GM19397 (cell line): ENCODE data around the gene MICAL3.
"Not testable (repeated sequence)": the region's sequence is repeated elsewhere in the genome, so short reads cannot be mapped to it uniquely, and the experiment has no call there.

Source experiments
- ATAC-seq: cut with Tn5 transposase; IDR thresholded peaks from one replicate; pipeline ENCODE4 v1.9.1; 2021; ENCODE audit warnings: mild to moderate bottlenecking, moderate library complexity; ENCODE audit not compliant: unreplicated experiment

Gene MICAL3, protein sequence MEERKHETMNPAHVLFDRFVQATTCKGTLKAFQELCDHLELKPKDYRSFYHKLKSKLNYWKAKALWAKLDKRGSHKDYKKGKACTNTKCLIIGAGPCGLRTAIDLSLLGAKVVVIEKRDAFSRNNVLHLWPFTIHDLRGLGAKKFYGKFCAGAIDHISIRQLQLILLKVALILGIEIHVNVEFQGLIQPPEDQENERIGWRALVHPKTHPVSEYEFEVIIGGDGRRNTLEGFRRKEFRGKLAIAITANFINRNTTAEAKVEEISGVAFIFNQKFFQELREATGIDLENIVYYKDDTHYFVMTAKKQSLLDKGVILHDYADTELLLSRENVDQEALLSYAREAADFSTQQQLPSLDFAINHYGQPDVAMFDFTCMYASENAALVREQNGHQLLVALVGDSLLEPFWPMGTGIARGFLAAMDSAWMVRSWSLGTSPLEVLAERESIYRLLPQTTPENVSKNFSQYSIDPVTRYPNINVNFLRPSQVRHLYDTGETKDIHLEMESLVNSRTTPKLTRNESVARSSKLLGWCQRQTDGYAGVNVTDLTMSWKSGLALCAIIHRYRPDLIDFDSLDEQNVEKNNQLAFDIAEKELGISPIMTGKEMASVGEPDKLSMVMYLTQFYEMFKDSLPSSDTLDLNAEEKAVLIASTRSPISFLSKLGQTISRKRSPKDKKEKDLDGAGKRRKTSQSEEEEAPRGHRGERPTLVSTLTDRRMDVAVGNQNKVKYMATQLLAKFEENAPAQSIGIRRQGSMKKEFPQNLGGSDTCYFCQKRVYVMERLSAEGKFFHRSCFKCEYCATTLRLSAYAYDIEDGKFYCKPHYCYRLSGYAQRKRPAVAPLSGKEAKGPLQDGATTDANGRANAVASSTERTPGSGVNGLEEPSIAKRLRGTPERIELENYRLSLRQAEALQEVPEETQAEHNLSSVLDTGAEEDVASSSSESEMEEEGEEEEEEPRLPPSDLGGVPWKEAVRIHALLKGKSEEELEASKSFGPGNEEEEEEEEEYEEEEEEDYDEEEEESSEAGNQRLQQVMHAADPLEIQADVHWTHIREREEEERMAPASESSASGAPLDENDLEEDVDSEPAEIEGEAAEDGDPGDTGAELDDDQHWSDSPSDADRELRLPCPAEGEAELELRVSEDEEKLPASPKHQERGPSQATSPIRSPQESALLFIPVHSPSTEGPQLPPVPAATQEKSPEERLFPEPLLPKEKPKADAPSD (N-terminal part only)

DNA sequence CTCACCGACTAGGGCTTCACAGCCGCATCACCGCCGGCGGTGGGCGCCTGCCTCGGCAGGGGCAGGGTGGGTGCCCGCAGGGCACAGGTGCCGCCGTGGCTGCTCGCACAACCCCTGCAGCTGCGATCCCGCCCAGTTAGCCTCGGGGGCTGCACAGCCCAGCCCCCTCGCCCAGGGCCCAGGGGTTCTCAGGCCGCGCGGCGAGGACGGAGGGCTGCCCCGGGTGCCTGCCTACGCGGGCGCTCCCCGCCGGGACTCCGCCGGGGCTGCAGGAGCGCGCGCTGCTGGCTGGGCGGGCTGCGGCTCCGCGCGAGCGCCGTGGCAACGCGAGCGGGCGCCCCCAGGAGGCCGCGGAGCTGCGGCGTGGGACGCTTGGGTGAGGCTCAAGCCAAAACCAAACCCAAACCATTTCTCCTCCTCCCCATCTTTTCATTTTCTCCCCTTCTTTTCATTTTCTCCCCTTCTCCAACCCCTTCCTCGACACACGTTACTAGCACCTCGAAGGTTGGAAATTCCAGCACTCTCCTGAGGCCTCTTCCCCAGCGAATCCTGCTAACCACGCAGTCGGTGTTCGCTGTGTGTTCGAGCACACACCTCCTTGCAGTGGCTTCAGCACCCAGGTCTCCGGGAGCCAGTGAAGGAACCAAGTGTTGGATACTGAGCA lies at the start of gene MICAL3:
TSS of gene MICAL3 (minus strand) at position 286 of the 664 bp plus-strand sequence. CDS start 117,749 bp downstream, outside the sequence.
- no peak for ATAC-seq

DNA sequence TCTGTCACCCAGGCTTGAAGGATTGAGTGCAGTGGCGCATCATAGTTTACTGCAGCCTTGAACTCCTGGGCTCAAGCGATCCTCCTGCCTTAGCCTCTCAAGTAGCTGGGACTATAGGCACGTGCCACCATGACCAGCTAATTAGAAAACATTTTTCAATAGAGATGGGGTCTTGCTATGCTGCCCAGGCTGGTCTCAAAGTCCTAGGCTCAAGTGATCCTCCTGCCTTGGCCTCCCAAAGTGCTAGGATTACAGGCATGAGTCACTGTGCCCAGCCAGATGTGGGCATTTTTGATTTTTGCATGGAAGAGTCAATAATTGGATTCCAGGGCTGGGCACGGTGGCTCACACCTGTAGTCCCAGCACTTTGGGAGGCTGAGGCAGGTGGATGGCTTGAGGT lies 49.6 kb upstream of the MICAL3 start:
- not testable (repeated sequence) for ATAC-seq

DNA sequence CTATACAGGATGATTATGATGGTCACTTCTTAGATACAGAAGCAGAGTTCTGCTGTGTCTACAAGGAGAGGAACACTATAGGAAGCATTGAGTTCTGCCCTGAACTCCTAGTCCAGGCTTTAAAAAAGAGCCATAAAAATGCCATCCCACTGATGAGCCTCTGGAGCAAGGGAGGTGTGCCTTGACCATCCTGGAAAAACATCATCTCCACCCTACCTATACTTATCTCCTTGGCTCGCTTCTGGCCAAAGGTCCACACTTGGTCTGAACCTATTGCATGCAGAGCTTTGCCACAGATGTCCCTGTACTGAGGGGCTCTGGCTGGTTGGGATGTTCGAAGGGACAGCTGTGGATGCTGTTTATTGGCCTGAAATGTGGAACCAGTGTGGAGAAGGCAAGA lies 49.1 kb upstream of the MICAL3 start:
- no peak for ATAC-seq

DNA sequence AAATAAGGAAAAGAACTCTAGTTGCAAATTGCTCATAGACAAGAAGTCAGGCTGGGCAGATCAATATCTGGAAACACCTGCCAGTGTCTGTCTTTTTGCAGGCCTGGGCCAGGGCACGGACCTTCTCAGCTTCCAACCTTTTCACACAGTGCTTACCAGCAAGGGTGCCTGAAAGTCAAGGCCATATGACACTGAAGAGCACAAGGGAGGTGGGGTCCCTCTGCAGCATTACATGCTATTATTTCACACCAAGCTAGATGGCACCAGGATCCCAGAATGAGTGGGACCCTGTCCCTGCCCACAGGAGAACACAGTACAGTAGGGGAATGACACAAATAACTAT lies 47.6 kb upstream of the MICAL3 start:
- ATAC-seq = no peak

DNA sequence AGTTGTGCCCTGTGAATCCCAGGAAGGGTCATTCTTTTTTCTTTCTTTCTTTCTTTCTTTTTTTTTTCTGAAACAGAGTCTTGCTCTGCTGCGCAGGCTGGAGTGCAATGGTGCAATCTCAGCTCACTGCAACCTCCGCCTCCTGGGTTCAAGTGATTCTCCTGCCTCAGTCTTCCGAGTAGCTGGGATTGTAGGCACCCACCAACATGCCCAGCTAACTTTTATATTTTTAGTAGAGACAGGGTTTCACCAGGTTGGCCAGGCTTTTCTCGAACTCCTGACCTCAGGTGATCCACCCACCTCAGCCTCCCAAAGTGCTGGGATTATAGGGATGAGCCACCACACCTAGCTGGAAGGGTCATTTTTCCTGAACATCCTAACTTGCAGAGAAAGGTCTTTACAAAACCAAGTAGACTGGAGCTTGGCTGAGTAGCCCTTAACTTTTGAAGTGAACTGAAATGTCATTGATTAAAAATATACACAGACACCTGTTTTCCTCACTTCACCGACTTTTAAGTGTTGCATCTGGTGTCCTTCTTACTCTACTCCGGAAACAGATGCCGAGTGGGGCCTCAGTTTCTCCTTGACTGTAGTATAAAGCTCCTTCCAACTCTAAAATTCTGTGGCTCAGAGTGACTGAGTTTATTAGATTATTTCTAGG lies 47.1 kb upstream of the MICAL3 start:
- ATAC-seq = not testable (repeated sequence)

DNA sequence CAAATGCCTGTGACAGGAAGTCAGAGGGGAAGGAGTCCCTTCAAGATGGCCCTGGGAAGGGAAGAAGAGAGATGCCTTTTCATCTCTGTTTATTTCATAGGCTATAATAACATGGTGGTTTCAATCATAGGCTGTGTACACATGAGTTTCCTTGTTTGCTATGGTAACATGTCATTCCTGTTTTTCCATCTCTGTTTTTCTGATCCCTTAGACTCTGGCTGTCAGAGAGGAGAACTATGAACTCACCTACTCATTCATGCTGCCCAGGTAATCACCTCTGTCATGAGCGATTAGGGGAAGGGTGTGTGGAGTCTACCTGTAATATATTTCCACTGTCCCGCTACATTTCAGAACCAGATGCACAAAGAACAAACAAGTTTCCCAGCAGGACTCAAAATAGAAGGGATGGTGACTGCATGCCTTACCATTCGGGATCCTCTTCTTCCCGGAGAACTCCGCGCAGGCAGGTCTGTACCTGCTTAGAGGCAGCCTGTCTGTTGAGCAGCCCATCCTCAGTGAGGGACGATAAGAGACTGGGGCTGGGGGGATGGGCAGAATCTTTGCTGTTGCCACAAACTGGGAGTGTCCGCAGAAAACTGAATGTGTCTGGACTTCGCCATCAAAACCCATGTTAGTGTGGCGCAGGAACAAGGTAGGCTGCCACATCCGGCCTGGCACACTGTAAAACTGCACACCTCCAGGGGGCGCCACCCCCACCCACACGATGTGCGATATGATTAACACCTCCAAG lies 46.4 kb upstream of the MICAL3 start:
- ATAC-seq = no peak

DNA sequence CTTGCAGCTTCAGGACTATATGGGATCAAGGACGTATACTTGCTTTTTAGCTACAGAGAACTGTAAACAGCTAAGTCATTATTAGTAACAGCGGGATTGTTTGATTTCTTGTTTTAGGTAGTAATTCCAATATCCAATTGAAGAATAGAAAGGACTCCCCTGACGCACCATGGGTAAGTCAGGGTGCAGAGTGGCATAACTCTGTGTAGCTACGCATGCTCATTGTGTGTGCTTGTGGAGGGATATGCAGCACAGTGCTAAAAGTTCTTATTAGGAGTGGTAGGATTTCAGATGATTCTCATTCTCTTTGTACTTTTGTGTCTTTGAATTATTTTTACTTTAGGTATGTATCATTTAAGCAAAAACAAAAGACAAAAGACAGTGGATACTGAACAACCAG lies 45.7 kb upstream of the MICAL3 start:
- ATAC-seq = no peak

DNA sequence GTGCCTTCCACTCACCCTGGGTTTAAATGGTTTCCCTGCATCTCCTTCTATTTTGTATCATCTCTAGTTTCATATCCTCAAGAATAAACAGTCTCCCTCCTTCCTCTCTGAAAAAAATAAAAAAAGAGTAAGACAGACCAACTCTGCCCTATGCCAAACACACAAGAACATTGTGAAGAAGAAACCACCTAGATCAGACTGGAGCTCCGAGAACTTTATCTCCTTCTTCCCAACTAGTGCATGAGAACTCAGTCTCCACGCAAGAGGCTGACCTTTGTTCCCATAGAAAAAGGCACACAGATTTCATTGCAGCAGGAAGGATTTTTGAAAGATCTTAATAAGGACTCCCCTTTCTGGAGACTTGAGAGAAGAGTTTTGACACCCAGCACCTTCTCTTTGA lies 44.7 kb upstream of the MICAL3 start:
- ATAC-seq = no peak

DNA sequence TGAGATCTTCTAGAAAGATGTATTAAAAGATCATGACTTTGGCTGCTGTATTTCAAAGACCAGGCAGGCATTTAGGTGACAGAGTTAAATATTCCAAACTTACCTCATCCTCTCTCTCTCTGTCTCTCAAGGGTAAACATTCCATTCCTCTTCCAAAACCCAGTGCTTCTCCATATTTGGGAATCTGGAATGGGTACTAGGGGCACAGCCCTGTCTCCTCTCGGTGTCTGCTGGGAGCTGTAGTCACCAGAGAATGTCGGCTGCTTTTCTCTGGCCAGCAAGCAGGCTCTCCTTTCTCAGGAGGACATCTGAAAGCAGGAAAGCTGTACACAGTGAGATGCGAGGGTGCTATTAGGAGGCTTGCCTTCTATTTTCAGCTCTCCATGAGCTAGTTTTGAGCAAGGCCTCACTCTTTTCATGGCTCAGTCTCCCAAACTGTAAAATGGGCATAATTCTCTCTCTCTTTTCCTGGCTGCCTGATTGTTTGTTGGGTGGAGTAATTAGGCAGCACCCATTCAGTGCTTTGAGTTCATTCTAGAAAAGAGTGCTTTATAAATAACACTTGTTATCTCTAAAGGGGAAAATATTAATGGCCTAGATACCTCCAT lies 44.1 kb upstream of the MICAL3 start:
- no peak for ATAC-seq

DNA sequence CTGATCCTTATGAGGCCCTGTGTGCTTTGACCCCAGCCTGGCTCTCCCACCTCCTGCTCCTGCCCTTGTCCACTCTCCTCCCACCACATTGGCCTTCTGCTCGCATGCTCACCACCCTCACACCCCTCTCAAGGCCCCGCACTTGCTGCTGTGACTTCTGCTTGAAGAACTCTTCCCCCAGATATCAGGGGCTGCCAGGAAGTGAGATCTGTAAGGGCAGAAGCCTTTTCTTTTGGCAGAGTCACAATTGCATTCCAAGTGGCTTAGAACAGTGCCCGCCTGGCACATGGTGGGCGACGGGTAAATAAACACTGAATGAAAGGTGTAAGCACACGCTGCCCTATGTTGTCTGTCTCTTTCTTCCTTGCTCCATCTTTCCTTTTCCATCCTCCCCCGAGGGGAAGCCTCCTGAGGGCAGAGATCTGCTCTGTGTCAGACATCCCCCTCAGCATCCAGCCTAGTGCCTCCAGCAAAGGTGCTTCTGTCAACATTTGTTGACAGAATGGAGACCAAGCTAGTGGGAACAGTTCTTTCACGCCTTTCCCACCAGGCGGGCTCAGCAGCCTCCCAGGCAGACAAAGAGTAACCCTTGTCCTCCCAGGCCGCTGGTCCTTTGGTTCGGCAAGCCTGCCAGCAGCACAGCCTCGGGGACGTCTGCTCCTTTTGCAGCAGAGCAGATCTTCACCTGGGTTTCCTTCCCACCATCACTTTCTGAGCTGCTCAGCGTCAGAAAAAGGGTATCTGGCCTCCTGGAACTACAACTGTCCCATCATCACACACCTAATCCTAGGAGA lies 43.4 kb upstream of the MICAL3 start:
- no peak for ATAC-seq

DNA sequence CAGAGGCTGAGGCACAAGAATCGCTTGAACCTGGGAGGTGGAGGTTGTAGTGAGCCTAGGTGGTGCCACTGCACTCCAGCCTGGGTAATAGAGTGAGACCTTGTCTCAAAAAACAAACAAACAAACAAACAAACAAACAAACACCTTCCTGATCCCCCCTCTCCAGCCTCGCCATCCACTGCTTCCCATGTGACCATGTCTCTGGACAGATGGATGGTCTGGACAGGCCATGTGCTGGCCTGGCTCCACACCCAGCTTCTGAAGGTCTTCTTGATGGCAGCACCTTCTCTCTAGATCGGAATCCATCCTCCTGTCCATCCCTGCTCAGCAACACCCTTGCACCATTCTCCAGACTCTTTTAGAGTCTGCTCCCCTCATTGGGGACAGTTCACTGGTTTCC lies 42.8 kb upstream of the MICAL3 start:
- no peak for ATAC-seq

DNA sequence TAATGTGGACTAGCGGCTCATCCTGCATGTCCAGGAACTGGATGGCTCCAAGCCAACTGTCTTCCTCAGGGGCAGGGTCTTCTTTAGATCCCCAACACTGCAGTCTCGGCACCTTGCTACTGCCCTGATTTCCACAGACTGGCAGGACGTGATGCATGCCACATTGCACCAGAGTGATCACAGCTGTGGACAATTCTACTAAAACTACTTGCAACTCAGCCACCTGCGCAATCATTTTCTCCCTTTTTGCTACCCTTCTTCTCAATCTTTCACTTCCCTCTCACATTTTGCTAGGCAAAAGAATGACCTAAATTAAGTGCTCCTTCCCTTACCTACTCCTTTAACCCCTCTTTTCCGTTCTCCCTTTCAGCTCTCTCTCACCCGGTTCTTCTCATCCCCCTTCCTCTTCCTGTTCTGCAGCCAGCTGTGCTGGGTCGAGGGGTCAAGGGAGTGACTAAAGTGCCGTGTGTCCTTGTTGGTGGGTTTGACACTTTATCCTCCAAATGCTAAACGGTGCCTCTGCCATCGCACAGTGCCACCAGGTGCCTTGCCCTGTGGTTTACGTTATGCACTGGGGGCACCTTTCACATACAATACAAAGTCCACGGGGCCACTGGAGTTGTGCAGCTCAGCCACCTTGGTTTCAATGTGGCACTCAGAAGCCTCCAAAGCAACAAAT lies 42.0 kb upstream of the MICAL3 start:
- ATAC-seq = no peak

DNA sequence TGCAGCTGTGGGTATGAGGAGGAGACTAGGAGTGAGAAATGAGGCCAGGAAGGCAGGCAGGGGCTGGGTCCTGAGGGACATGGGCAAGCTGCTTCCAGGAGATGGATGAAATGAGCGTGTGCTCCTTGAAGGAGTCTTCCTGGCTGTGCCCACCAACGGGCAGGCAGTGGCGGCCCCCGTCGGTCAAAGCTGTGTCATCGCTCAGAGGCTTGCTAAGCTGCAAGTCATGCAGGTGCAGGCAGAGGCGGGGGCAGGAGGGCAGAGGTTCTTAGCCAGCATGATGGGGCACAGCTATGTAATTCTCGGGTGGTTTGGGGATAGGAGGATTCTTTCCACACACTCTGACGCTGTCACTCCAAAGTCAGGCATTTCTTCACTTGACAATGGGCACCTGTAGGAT lies 40.9 kb upstream of the MICAL3 start:
- ATAC-seq = no peak

DNA sequence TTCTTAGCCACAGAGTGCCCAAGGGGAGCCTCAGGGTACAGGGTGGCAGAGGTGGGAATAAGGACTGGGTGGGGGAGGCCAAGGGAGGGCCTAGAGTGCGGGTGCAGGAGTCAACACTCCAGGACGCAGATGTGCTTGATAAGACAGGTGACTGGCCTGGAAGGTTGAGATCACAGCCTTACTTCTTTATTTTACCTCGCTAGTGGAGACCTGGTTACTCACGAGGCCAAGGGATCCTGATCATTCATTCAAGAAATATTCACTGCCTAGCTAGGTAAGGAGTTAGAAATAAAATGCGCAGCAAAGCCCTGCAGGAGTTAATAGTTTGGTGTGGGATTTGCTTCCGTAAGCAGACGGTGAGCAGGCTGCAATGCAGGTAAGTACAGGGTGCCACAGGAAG lies 40.3 kb upstream of the MICAL3 start:
- ATAC-seq = no peak

DNA sequence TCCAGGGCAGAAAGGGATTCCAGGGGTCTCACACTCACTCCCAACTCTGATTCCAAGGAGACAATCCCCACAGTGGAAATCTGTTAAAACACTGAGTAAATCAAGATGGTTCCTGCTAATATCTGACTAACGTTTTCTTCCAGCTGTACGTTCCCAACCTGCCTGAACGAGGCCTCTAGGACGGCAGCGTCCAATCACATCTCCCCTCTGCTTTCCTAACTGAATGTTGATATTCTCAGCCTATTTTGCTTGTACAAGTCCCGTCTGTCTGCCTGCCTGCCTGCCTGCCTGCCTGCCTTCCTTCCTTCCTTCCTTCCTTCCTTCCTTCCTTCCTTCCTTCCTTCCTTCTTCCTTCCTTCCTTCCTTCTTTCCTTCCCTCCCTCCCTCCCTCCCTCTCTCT lies 39.4 kb upstream of the MICAL3 start:
- not testable (repeated sequence) for ATAC-seq

DNA sequence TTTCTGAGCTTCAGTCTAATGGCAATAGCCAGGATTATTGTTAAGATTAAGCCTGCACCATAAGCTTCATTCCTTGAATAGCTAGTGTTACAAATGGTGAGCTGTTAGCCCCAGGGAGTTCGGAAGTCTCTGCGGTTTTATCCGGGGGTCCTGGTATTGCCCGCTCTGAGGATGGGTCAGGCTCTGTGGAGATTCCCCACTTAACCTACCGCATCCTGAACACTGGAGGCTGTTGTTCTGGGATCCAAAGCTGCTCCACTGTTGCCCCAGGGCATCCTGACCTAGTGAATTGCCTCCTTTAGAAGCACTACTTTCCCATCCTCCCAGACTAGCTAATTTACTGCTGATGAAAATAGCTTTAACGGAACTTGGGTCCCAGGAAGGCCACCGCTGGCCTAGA lies 38.9 kb upstream of the MICAL3 start:
- ATAC-seq = no peak

DNA sequence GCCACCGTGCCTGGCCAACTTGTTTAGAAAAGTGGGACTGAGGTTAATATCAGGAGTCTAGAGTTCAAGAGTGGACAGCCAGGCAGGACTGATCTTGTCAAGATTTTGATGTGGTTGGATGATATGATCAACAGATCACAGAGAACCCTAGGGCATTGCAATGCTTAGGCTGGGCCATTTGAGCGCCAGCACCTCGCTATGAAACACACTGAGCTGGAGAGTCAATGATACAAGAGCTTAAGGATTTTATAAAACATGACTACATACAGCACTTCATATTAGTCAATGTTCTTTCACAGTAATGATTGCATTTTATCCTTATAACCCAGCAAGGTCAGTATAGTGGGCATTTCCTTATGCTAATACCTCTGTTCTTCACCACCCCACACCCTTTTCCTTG lies 38.1 kb upstream of the MICAL3 start:
- no peak for ATAC-seq
